ENCODE data around the gene MAGI2.
"Not testable (repeated sequence)": the region's sequence is repeated elsewhere in the genome, so short reads cannot be mapped to it uniquely, and the experiment has no call there.

The MAGI2 gene

DNA sequence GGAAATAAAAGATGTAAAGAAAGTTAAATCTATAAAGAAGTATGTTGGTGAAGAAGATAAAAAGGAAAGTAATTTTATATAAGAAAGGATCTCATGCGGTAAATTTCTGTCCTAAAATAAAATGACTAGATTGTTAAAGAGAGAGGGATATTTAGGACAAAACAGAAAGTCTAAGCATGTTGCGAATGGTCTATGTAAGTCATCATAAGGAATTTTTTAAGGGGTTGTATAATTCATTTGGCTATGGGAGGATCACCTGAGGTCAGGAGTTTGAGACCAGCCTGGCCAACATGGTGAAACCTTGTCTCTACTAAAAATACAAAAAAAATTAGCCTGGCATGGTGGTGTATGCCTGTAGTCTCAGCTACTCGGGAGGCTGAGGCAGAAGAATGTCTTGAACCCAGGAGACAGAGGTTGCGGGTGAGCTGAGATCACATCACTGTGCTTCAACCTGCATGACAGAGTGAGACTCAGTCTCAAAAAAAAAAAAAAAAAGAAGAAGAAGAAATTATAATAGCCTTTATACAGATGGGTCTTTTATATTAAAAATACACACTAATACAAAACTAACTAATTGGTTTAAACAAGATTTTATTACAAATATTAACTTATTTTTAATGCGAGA is 294.3 kb downstream of the MAGI2 start:
- no peak for DNase-seq (ENCODE audit: low spot score)

DNA sequence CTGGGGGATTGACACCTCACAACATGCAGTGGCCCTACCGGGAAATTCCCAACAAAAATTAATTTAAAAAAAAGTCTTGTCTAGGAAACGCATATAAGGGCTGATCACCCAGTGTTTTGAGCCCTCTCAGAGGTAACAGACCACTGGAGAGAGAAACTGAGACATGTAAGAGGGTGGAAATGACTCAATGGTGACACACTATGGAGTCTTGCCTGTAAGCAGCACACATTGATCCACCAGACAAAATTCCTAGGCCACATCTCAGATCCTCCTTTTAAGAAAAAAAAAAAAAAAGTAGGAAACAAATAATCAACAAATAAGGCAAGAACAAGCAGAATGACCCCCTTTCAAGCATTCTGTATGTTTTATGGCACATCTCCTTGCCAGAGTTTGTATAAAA is 296.2 kb downstream of the MAGI2 start:
- DNase-seq (ENCODE audit: low spot score) = no peak

DNA sequence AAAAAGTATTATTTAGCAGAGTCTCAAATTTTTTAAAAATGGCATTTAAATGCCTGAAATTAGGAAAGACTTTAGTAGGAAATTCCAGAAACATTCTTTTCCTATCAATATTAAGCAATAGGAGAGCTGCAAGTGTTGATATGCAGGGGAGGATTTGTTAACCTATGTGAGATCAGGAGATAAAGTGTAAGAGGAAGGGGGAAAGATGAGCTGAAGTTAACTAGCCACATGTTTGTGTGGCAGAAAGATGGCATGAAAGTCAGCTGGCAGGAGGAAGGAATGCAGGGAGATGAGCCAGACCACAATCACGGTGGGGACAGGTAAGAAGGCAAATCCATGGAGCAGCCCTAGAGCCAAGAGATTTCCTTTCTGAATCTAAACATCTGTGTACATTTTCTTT is 303.6 kb downstream of the MAGI2 start:
- no peak for DNase-seq (ENCODE audit: low spot score)

DNA sequence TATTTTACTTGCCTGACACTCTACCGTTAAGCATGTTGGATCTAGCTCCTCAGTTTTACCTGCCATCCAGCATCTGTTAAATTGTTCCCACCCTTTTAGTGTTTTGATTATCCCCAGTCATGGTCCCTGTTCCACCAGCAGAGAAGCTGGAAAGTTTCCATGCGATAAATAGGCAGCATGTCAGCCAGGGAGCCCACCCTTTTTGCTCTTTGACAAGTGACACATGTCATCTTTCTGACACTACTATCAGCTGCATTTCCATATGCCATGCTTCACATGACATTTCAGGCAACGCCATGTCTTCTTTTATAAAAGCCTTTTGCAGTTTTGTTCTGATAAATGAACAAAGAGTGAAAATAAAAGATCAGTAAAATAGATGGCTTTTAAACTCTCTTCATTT is 310.8 kb downstream of the MAGI2 start:
- no peak for DNase-seq (ENCODE audit: low spot score)

DNA sequence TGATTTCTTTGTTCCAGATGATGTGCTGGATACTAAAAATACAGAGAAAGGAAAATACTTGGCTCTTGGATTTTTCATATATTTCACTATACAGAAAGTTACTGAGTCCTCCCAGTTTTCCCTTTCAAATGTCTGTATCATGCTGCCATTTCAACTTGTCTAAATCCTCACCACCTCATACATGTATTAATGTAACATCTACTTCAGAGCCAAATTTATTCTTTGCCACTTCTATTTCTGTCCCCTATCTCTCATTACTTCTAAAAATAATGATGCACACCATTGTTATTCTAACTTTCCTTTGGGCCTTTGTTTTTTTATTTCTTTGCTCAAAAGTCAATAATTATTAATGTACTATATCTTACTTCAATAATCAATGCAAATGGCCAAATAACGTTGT is 312.2 kb downstream of the MAGI2 start:
- DNase-seq (ENCODE audit: low spot score) = no peak

DNA sequence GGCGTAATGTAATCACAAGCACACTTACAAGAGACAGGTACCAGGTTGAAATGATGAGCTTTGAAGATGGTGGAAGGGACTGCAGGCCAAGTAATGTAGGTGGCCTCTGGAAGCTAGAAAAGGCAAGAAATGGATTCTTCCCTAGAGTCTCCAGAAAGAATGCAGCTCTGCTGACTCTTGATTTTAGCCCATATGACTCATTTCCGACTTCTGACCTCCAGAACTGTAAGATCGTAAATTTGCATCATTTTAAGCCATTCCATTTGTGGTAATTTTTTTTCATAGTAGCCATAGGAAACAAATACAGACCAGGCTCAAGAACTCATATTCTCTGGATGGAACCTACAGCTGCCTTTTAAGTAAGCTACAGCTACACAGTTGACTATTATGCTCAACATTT is 315.5 kb downstream of the MAGI2 start:
- DNase-seq (ENCODE audit: low spot score) = no peak

DNA sequence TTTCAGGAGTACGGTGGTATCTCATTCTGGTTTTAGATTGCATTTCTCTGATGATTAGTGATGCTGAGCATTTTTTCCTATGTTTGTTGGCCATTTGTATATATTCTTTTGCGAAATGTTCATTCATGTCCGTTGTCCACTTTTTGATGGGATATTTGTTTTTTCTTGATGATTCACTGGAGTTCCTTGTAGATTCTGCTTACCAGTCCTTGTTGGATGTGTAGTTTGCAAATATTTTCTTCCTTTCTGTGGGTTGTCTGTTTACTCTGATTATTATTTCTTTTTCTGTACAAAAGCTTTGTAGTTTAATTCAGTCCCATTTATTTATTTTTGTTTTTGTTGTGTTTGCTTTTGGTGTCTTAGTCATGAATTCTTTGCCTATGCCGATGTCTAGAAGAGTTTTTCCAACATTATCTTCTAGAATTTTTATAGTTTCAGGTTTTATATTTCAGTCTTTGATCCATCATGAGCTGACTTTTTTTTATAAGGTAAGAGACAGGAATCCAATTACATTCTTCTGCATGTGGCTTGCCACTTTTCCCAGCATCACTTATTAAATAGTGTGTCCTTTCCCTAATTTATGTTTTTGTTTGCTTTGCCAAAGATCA is 320.5 kb downstream of the MAGI2 start:
- no peak for DNase-seq (ENCODE audit: low spot score)

DNA sequence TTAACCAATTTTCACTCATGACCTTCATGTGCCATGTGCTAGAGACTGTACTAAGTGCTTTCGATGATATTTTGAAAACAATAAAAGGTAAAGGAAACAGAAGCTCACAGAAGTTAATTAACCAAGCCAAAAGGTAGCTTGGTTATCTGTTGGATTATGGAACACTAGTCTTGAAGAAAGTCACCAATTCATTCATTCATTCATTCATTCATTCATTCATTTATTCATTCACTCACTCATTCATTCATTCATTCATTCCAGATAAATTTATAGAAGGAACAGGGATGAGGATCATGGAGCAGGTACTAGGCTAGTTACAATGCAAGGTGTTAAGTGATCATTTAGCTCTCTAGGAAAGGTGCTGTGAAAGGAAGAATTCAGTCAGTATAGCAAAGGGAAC is 322.8 kb downstream of the MAGI2 start:
- DNase-seq (ENCODE audit: low spot score) = no peak

DNA sequence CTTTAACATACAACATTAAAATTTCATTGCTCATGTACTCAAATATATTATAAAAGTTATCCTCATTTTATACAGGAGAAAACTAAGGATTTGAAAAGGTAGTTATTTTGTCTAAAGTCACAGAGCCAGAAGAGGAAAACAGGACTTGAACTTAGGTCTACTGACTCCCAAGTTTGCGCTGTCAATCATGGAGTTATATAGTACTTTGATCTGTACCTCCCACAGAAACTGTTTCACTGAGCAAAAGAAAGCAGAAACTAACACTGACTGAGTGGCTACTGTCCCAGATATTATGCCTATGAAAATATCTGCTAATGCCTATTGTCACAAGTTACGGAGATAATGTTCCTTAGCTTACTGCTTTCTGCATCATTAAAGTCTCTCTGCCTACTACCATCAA is 329.1 kb downstream of the MAGI2 start:
- DNase-seq (ENCODE audit: low spot score) = no peak

DNA sequence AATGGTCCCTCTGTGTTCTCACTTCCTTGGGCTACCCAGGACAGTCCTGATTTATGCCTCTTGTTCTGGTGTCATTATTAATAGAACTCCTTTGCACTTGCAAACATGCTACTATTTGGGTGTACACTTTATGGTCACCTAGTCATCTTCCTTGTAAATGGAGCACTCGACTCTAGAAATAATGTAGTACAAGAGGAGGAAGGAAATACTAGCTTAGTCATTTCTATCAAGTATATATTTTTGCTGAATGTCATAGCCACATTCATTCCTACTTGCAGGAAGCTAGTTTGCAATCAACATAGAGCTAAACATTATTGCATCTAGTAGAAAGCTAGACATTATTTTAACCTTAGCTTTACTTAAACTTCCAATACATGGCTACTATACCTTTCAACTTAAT is 335.3 kb downstream of the MAGI2 start:
- DNase-seq (ENCODE audit: low spot score) = no peak

DNA sequence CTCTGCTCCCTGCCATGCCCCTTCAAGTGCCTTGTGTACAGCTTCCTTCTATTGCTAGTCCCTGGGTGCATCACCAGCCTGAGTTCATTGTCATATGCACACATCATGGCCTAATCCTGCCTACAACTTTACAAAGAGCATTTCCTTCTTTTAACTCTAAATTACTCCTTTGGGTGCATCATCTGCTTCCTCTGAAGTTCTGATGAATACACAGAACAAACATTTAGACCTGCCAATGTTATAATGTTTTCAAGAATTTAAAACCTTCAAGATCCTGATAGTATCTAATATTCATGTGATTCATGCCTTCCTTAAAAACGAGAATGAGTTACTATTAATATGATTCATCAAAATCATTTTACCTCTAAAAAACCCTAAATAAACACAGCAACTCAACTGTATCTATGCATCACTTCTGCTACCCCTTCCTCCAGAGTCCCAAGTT is 357.1 kb downstream of the MAGI2 start:
- no peak for DNase-seq (ENCODE audit: low spot score)

DNA sequence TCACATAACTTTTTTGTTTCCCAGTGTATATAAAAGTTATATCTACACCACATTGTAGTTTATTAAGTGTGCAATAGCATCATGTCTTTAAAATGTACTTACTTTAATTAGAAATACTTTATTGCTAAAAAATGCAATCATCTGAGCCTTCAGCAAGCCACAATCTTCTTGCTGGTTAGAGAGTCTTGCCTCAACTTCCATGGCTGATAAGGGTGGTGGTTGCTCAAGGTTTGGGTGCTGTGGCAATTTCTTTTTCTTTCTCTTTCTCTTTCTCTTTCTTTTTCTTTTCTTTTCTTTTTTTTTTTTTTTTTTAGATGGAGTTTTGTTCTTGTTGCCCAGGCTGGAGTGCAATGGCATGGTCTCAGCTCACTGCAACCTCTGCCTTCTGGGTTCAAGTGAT is 360.0 kb downstream of the MAGI2 start:
- no peak for DNase-seq (ENCODE audit: low spot score)

DNA sequence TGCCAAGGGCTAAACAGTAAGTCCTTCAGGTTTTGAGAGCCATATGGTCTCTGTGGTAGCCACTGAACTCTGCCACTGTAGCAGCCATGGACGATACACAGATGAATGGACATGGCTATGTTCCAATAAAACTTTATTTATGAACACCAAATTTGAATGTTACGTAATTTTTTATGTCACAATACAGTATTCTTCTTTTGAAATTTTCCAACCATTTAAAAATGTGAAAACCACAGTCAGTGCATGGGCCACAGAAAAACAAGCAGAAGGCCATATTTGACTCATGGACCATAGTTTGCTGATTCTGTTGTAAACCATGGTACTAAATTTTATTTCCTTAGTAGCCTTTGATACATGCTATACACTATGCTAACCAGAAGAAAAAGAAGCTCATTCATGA is 361.8 kb downstream of the MAGI2 start:
- no peak for DNase-seq (ENCODE audit: low spot score)

DNA sequence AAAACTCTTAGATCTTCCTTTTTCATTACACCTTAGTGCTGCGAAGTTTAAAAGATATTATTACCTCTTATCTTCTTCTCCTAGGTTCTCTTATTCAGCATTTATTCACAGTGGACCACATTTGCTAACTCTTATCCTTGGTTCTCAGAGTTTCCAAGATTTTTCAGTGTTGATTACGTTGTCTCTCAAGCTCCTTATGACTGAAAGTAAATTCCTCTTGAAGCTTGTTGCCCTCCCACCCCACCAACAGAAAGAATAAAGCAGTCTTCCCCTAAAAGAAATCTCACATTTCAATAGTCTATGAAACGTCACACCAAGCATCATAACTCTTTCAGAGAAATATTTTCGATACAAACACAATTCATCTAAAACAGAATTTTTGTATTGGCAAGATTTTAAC is 362.5 kb downstream of the MAGI2 start:
- no peak for DNase-seq (ENCODE audit: low spot score)

DNA sequence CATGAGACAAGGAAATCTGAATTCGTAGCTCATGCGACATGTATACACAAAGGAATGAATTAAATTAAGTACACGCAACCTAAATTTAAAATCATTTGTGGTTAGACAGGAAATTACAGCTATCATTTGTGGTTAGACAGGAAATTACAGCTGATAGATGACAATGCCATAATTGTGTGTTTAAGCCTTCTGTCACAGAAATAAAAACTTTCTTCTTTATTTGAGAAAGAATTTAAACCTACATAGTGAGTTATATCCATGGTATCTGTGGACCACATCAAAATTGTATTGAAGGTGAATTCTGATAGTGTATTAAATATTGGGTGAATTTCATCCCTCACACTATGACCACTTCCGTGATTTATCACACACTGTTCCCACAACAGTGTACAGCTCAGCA is 362.9 kb downstream of the MAGI2 start:
- no peak for DNase-seq (ENCODE audit: low spot score)

DNA sequence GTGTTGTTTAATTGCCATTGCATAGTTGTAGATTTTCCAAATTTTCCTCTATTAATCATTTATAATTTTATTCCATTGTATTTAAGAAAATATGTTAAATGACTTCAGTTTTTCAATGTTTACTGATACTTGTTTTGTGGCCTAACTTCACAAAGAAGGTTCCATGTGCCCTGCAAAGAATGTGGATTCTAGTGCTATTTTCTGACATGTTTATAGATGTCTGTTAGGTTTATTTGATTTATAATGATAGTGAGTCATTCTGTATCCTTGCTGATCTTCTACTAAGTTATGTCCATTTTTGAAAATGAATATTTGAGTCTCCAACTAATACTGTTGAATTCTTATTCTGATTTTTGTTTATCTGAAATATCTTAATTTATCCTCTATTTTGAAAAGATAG is 369.0 kb downstream of the MAGI2 start:
- DNase-seq (ENCODE audit: low spot score) = no peak

DNA sequence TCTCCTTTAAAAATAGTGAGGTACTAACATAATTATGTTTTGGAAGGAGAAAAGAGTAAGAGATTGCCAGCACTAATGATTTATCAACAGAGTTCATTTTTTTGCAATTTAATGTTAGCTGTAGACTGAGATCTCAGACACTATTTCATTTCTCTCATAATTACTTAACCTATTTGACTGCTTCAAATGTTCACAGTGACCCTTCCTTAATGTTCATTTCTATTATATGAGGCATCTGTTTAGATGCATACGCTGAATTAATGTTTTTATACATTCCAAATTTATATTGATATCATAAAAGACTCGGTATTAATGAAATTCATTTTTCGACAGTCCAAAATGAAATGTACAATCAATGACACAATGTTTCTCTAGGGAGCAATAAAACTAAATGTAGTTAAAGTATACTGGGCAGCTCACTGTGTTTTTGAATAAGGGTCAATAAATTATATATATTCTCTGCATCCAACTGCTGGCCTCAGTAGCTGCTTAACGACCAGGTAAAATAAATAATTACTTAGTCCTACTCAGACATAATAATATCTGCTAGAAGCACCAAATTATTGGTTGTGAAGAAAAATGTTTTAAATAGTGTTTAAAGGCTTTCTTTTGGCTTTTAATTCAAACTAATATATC is 373.4 kb downstream of the MAGI2 start:
- DNase-seq (ENCODE audit: low spot score) = no peak

DNA sequence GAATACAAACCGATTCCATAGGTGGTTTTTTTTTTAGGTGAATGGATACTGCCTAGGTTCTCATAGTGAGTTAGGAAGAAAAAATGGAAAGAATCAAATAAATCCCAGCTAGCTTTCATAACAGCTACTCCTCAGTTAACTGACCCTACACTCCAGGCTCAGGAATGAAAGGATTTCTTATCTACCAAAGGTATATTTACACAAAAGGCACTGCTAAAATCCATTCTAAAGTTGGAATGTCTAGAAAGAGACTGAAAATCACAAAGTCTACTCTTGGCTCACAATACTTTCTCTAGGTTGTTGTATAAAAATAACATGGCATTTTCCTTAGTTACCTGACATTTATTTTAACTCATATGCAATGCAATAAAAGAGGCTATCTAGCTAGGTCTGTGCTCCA is 375.2 kb downstream of the MAGI2 start:
- DNase-seq (ENCODE audit: low spot score) = no peak

DNA sequence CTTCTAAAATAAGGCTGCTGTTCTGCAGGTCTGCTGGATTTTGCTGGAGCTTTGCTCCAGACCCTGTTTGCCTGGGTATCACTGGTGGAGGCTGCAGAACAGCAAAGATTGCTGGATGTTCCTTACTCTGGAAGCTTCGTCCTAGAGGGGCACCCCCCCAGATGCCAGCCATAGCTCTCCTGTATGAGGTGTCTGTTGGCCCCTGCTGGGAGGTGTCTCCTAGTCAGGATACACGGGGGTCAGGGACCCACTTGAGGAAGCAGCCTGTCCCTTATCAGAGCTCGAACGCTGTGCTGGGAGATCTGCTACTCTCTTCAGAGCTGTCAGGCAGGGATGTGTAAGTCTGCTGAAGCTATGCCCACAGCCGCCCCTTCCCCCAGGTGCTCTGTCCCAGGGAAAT is 382.3 kb downstream of the MAGI2 start:
- not testable (repeated sequence) for DNase-seq (ENCODE audit: low spot score)

DNA sequence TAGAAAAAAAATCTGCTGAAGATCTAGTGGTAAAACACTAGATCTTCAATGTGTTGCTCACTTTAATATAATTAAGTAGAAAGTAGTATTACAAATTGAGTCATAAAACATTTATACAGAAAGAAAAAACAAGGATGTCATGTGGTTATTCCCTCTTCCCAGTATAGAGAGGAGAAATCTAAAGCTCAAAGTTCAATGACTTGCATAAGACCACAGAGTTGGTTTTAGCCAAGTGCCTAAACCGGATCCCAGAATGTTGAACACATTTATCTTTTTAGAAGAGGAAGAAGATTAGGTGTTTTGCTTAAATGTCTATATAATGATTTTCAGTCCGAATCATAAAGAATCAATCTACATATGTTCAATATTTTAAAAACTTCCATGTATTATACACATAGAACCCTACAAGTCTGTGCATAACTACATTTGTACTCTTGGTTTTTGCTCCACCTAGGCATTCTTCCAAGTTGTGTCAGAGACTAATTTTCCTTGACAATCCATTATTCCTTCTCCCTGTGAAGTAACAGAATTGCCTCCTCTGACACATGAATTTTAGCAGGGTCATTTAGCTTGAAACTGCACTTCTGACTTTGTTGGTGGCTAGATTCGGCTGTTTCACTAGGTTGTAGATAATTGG is 389.2 kb downstream of the MAGI2 start:
- no peak for DNase-seq (ENCODE audit: low spot score)

DNA sequence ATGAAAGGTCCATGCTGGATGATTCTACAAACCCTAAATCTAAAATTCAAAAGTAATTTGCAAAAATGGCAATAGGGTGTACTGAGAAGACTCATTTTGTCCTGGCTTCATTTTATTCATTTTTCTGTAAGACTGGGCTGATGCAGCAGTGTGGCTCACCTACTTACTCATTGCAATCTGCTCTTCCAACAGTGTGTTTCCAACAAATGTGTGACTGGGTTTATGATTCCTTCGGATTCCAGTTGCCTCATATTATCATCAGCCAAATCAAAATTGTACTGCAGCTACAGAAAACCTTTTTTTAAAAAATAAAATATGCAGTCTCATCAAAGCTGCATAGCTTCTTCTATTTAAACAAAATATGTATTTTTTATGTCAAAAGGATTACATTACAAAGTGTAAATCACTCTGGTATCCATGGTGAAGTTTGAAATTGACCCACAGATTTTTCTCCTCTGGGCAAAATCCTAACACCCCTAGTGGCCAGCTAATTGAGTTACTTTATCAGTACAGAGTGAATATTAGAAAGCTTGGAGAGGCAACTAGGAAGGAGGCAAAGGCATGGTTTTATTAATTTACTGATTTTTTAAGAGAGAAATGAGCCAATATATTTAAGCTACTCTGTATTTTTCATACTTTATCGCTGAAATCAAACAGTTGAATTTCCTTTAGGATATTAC is 390.3 kb downstream of the MAGI2 start:
- DNase-seq (ENCODE audit: low spot score) = no peak

DNA sequence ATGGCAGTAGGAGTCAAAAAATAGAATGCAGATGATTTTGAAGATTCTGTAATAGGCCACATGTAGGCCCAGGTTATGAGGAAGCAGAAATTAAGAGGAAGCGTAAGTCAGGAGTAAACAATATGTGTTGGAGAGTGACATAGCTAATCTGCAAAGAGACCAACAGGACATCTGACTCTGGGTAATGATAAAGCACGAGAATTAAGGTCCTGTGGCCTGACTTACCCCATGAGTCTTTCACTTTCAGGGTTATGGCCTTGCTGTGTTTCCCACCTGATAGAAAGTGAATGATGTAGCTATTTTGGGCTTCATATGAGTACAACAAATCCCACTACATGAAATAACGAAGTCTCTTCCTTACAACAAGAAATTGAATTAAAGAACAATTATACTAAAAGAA is 393.0 kb downstream of the MAGI2 start:
- no peak for DNase-seq (ENCODE audit: low spot score)
